ENCODE measurements around the gene PPEF1.

The PPEF1 gene

DNA sequence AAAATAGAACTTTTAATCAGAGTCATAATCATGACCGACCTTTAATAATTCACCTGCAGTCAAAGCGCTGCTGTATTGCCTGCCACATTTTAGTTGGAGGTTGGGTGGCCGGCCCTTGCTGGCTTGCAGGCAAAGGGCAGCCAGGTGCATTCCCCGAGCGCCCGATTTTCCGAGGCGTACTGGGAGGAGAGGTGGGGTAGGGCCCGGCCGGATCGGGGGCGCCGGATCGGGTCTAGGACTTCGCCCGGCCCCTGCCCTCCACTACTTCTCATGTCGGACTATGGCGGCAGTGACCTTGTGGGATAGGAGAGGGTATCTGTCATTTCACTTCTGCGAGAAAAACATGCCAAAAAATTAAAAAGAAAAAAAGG is 33.0 kb upstream of the PPEF1 start:
- peak overlapping the region; percentile 55 for H3K4me3 ChIP-seq (ENCODE audit: low read depth, low read length)
- TF ChIP-seq, protein P1, sequence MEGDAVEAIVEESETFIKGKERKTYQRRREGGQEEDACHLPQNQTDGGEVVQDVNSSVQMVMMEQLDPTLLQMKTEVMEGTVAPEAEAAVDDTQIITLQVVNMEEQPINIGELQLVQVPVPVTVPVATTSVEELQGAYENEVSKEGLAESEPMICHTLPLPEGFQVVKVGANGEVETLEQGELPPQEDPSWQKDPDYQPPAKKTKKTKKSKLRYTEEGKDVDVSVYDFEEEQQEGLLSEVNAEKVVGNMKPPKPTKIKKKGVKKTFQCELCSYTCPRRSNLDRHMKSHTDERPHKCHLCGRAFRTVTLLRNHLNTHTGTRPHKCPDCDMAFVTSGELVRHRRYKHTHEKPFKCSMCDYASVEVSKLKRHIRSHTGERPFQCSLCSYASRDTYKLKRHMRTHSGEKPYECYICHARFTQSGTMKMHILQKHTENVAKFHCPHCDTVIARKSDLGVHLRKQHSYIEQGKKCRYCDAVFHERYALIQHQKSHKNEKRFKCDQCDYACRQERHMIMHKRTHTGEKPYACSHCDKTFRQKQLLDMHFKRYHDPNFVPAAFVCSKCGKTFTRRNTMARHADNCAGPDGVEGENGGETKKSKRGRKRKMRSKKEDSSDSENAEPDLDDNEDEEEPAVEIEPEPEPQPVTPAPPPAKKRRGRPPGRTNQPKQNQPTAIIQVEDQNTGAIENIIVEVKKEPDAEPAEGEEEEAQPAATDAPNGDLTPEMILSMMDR (IDR thresholded peaks at IDR 0.05; ENCODE audit: low read depth, low read length): no peak
- in situ Hi-C loops (cut with HindIII; ENCODE audit: low sequenced_read_pairs): no loop called here
- DNase-seq (ENCODE audit: low read depth, low spot score): no peak

DNA sequence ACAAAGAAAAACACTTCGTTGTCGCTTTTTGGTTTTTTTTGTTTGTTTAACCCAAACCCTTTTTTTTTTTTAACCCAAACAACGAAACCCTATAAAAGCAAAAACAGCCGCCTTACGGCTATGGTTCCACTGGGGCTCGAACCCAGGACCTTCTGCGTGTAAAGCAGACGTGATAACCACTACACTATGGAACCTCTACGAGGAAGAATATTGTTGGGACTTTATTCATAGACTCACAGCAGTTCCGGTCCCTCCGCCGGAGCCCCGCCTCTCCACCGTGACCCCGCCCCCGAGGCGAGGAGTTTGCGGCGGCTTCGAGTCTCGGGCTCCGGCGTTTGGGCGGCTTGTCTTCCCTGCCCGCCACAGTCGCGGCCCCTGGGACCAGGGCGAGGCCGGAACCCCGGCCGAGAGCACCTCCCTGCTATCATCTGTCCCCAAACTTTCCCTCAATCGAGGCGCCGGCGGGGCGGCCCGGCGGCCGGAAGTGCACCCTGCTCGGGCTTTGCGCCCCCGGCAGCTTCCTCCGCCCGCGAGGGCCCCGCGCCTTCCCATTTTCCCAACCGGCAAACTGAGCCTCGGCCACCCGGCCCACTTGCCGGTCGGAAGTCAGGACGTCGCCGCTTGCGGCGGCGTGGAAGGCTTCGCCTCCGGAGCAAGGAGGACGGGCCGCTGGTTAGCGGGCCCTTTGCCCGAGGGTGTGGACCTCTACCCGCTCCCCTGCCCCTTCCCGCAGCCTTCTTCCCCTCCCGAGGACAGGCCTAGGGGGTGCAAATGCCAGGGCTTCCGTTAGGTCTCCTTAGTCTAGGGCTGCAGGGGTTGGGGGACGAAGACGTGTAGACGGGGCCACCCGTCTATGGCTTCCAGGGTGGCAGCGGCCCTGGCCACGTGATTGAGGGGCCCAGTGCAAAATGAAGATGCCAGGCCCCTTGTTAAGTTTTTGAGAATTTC is 32.4 kb upstream of the PPEF1 start:
- H3K4me3 ChIP-seq (ENCODE audit: low read depth, low read length): peak overlapping the region; percentile 55
- TF ChIP-seq, protein P1 (IDR thresholded peaks at IDR 0.05; ENCODE audit: low read depth, low read length): no peak
- in situ Hi-C loops (cut with HindIII; ENCODE audit: low sequenced_read_pairs): no loop called here
- DNase-seq (ENCODE audit: low read depth, low spot score): peak; percentile 68

DNA sequence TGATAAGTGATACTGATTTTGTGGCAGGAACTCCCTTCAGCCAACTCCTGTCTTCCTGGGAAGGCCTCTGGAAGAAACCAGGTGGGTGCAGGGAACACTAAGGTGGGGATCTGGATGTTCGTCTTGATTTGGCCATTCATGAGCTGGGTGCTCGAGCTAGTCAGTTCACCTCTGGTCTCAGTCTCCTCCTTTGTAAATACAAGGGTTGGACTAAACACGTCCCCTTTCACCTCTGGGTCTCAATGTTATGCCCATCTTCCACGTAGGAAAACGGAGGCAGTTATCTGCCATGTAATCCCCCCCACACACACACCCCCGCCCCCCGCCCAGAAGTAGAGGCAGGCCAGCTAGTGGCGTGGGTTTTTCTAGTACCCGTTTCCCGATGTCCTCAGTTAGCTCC is 31.4 kb upstream of the PPEF1 start:
- no peak overlapping the region for H3K4me3 ChIP-seq (ENCODE audit: low read depth, low read length)
- TF ChIP-seq, protein P1 (IDR thresholded peaks at IDR 0.05; ENCODE audit: low read depth, low read length): no peak
- no peak for DNase-seq (ENCODE audit: low read depth, low spot score)
- in situ Hi-C loops (cut with HindIII; ENCODE audit: low sequenced_read_pairs): no loop called here

DNA sequence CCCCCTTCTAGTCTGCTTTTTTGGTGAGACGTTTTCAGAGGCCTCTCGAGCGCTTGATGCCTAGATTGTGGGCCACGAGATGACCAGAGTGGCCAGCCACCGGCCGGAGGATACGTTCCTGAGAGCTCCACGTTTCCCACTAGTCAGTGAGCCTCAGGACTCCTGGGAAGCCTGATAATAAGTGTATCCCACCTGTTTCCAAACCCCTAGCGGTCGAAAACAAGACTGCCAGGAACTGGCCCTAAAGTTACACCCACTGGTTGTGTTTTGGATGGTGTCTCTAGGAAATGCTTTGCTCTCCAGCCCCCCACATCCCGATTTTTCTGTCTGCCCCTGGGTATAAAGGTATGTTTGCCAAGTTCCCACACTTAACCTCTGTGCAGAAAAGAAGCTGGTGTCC is 31.0 kb upstream of the PPEF1 start:
- in situ Hi-C loops (cut with HindIII; ENCODE audit: low sequenced_read_pairs): no loop called here
- TF ChIP-seq, protein P1 (IDR thresholded peaks at IDR 0.05; ENCODE audit: low read depth, low read length): peak; percentile 28
- H3K4me3 ChIP-seq (ENCODE audit: low read depth, low read length): no peak overlapping the region
- no peak for DNase-seq (ENCODE audit: low read depth, low spot score)

DNA sequence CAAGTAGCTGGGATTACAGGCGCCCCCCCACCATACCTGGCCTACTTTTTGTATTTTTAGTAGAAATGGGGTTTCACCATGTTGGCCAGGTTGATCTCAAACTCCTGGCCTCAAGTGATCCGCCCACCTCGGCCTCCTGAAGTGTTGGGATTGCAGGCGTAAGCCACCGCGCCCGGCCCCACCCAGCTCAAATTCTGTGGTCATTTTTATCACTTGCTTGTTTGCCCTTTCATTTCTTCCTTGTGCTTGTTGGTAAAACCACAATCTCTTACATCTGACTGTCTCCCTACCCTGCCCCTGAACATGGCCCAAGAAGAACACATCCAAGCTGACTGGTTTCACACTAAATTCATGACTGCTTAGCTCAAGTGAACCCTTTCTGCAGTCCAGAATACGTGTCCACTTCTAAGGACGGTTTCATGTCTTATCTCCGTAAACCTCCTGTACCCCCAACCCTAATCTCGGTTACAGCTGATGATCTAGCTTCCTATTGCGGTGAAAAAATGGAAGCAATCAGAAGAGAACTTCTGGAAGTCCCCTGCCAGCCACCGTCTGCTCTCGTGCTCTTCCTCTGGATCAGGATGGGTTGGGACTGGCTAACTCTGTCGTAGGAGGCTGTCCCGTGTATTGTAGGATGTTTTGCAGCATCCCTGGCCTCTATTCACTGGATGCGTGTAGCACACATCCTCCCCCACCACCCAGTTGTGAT is 30.1 kb upstream of the PPEF1 start:
- H3K4me3 ChIP-seq (ENCODE audit: low read depth, low read length): no peak overlapping the region
- in situ Hi-C loops (cut with HindIII; ENCODE audit: low sequenced_read_pairs): no loop called here
- no peak for DNase-seq (ENCODE audit: low read depth, low spot score)
- TF ChIP-seq, protein P1 (IDR thresholded peaks at IDR 0.05; ENCODE audit: low read depth, low read length): no peak

DNA sequence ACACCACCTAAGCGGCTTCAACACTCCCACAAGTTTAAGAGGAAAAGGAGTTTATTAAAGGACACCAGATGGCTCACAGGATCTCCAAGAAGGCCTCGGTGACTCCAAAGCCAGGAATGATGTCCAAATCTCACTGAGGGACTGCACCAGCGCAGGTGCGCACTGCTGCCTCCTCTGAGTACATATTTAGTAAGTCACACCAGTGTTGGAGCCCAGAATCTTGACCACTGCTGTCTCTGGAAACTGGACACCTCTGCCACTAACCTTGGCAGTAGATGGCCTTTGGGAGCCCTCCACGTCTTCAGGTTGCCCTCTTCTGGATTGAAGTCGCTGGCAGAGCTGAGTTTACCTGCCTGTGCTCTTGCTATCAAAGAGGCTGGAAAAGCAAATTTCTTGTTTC is 25.4 kb upstream of the PPEF1 start:
- H3K4me3 ChIP-seq (ENCODE audit: low read depth, low read length): no peak overlapping the region
- no peak for DNase-seq (ENCODE audit: low read depth, low spot score)
- in situ Hi-C loops (cut with HindIII; ENCODE audit: low sequenced_read_pairs): no loop called here
- TF ChIP-seq, protein P1 (IDR thresholded peaks at IDR 0.05; ENCODE audit: low read depth, low read length): no peak
